CD4-positive, alpha-beta T cell treated with Interleukin-1 beta for 1 hour (primary cell): ENCODE measurements around the gene SMC6.

Source experiments
- DNase-seq, 2 donors: peaks; one replicate each; pipeline ENCODE4 v3.0.0-alpha.2; 2020 to 2022

SMC6 gene

DNA sequence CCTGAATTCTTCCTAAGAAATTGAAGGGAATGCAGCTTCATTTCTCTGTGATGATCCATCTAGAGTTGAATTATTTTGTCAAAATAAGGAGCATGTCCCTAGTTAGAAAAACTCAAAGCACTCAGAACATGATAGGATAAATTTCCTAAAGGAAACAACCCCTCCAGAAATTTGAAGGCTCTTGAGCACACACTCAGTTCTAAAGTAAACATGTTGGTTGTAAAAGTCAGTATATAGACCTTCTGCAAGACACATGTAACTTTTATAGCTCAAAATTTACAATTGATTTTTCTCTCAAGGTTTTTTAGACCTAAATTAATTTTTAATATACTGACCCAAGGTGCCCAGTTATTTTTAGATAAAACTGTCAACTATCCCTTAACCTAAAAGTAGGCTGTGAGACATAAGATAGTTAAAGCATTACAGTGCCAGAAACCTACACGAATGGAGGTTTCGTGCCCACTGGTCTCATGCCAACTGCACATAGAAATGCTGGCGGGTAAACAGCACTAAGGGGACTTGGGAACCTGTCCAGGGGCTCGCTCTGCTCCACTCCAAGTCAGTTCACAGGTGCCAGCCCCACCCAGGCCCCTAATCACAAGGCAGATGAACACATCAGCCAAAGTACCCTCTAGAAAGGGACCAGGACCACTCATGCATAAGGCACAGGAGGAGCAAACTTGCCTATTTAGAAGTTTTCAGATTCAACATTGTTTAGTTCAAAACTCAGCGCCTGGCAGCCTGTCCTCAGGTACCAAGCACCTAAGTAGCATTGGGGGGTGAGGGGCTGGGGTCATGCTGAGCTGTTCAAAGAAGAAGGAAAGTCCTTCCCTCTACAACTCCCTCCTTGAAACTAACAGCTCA lies 106.5 kb downstream of the SMC6 start:
- DNase-seq = no peak

DNA sequence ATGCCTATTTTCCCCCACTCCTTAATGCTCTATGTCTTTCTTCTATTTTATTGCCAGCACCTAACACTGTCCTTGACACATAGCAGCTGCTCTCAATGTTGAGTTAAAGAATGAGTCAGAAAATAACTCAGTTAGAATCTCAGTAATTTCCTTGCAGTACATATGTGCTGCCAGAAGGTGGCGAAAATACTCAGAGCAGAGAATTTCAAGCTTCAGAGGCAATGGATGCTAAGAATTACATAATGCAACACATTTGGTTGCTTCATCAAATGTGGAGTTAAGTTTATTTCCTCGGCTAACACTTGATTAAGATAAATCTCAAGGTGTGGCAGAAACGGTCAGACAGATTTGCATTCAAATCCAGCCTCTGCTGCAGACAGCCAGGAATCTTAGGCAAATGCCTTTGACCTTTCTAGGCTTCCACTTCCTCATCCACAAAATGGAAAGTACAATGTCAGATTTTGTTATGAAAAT lies 107.5 kb downstream of the SMC6 start:
- DNase-seq = peak; percentile 15 to 44

DNA sequence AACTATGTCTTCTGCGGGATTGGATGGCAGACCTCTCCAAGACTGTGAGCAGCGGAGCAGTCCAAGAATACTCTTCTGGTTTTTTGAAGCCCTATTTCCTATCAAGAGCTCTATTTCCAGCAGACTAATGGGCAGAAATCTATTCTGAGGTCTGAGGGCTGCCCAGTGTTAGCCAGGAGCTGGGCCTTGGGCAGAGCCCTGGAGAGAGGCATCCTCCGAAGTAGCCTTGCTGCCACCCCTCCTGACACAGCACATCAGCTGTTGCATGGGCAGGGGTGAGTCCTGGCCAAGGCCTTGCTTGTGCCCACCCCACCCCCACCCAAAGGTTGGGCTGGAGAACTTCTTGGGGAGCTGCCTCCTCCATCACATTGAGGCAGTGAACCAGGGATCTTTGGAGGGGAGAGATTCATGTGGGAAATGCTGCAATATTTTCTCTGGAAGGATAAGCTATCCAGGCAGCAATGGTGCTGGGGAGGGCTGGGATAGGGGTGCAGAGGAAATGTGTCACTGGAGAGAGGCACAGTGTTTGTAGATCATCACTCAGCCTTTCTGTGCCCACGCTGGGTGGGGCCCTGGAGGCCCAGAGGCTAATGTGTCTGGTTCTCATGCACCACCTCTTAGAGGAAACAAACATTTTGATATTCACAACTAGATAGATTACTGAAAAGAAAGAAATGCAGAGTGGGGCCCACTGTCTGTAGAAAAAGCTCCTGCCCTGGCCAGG lies 108.5 kb downstream of the SMC6 start:
- no peak for DNase-seq

DNA sequence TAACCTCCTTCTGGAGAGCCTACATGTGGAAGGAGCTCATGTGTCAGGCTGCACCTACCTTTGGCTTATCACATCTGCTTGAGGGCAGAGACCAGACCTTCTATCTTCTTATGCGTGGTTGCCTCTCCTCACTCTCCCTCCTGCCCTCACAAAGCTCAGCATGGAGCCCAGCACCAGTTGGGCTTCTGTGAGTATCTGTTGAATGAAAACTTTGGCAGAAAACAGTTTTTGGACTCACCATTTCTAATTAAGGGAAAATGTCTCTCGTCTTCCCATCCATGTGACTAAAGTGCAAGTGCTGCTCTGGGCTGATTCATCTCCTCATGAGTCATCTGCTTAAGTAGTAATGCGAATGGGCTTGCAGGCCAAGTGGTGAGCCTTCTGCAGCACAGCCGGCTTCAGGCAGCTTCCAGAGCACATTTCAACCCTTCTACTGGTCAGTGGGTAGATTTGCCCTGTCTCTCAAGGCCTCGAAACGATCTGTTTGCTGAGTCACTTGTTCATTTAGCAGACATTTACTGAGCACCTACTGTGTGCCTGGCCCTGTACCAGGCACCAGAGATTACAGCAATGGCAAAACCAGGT lies 110.5 kb downstream of the SMC6 start:
- DNase-seq = peak in 1 of 2 donors; percentile 39

DNA sequence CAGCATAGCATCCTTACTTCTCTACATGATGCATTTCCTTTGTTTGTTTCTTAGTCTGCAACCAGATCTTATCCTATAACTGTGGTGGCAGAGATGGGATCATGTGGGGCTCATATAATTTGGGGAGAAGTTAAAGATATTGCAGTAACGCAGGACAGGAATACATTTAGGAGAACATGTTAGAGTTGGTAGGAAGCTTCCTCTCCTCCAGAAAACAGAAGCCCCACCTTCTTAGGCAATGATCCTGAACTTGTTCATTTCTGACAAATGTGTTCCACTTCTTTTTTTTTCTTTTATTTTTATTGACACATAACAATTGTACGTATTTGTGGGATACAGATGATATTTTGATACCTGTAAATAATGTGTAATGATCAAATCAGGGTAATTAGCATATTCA lies 113.2 kb downstream of the SMC6 start:
- DNase-seq = no peak

DNA sequence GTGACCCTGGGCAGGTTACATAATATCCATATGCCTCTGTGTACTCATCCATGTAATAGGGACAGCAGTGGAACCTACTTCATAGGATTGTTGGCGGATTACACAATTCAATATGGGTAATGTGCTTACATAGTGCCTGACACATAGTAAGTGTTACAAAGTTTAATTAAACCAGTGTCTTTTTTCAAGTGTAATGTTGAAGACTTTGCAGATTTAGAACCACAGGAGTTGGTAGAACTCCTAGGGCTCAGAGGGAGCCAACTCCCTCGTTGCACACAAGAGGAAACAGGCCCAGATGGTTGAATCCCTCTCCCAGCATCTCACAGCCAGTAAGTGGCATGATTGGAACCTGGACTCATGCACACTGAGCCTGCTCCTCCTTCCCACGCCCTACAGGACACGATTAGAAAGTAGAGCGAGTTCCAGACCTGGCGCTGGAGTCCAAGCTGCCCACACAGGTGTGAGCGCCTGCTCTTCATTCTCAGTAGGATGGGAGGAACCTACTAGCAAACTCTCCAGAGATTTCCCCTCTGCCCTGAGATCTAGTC lies 115.3 kb downstream of the SMC6 start:
- no peak for DNase-seq

DNA sequence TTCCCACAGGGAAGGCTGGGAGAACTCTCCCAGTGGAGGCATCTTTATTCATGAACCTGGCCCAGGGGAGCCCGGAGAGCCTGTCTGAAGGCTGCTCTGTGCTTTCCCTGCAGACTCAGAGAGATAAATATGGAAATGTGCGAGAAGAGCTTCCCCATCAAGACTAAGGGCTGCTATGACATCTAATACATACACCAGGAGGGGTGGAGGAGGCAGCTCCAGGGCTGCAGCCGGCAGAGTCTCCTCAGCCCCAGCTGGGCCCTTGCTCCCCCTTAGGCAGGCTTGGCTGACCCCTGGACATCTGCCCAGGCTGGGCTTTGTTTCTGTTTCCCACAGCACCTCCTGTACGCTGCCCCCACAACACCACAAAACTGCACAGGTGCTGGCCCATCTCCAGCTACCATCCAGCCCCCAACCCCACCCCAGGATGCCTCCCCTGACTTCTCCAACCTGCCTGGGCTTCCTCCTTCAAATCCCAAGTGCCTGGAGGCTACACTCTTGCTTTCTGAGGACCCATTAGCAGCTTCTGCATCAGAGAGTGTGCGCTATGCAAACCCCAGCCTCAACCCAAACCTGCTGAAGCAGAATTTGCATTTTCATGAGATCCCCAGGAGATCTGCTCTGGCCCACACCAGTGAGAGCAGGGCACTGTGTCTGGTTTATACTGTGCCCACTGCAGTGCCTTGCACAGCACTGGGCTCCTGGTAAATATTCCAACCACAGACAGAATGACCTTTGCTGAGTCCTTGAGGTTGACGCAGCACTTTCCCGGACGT lies 116.3 kb downstream of the SMC6 start:
- no peak for DNase-seq

DNA sequence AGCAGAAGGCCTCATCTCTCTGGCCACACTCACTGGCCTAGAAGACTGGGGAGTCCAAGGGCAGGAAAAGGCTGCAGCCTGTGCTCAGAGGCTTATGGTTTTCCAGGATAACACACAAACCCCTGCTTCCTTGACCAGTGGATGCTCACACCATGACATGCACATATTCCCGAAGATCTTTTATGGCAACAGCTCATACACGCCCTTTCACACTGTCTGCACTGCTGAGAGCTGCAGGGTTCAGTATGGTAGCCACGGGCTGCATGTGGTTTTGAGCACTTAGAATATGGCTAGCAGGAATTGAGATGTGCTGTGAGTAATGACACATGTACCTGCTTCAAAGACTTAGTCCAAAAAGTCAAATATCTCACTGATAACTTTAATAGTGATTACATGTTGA lies 117.4 kb downstream of the SMC6 start:
- DNase-seq = no peak

DNA sequence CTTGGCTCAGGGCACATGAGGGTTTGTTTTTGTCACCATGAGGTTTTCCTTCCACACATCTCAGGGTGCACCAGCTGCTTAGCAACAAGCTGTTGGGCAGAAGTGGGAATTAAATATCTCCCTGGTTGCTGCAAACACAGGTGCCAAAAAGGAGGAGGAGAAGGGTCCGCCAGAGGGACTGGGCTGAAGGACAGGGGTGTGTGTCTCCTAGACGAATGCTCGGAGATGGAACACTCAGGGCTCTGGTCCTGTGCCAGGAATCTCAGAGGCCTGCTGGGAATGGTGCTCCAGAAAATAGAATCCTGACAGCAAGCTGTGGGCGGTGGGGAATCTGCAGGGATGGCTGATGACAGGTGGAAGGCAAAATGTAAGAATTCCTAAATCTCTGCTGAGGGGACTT lies 118.6 kb downstream of the SMC6 start:
- no peak for DNase-seq

DNA sequence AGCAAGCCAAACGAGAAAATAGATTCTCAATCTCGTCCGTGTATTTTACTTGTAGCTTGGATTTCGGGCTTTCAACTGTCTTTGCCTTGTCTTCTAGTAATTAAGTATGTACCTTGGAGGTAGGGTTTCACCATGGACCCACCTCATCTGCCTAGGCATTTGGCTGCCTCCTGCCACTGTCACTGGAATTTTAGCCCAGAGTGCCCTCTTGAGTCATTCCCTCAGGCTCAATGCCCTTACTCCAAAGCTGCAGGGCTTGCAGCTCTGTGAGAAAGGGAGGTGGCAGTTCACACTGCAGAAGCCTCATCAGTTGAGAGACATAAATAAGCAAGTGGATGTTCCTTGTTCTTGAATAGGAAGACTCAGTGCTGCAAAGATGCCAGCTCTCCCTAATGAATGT lies 123.5 kb downstream of the SMC6 start:
- DNase-seq = no peak

DNA sequence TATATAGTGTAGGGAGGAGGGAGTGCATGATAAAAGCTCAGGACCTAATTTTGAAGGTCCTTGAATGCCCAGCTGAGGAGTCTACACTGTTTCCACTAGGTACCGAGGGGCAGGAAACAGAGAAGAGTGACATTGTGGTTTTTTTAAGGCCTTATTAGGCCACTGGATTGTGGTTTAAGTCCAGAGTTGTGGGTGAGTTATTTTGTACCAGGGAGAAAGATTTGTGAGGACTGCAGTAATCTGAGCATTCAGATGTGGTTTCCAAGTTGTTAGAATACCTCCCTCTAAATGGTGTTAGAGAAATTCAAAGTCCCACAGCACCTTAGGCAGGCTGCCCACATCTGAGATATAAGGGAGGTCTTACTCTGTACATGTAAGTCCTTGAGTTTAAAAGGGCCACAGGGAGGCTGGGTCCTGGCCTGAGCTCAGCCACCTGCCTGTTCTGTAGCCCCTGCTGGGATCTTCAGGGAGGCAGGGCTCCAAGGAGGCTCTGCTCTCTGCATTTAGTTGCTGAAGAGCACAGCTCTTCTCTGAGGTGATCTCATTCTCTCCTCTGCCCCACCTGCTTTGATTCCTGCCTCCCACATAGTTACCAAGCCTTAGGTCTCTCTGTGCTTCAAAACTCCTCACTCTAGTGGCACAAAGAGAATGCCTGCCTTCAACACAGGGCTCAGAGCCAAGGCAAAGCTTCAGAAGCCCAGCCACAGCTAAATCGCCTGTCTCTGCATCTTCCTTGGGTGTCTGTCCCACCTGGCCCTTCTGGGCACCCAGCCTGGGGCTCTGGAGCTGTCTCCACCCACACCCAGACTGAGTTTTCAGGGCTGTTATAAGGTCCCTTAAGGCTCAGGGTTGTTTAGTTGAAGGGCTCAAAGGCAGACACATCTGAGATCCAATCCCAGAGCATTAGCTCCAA lies 125.0 kb downstream of the SMC6 start:
- DNase-seq = no peak

DNA sequence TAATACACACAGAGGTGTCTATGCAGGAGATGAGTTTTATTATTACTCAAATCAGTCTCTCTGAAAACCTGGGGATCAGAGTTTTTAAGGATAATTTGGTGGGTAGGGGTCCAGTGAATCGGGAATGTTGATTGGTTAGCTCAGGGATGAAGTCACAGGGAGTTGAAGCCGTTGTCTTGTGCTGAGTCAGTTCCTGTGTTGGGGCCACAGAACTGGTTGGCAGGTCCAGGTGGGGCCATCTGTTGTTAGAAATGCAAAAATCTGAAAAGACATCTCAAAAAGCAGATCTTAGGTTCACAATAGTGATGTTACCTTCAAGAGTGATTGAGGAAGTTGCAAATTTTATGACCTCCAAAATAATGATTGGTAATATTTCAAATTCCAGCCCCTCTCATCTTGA lies 126.2 kb downstream of the SMC6 start:
- DNase-seq = no peak

DNA sequence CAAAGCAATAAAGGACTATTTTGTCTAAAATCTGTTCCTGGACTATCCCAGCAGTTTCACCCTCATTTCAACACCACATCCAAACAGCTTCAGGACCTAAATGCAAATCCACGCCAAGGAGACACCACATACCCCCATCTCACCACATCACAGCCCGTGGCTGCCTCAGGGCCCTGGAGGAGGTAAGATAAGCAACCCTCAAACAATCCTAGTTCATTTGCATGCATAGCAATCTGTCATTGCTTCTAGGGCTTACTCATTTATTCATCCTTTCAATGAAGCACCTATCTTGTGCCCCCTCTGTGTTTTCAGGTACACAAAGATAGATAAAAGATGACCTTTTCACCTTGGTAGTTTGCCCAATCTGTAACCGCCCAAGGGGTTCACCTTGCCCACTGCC lies 126.6 kb downstream of the SMC6 start:
- DNase-seq = no peak

DNA sequence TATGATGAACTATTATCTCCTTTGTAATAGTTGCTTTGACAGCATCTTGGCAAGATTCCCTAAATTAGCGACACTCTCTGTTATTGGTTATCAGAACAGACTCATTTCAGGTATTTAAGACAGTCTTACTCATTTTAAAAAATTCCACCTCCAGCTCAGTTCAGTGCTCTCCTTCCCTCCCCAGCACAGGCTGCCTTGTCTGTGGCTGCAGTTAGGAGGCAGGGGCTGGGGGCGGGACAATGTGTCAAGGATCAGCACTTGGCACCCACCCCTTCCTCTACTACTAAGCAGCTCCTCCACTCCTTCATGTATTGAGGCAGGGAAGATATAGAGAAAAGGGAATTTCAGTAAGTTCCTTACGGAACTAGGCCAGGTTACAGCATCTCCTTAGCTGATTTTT lies 128.2 kb downstream of the SMC6 start:
- no peak for DNase-seq

DNA sequence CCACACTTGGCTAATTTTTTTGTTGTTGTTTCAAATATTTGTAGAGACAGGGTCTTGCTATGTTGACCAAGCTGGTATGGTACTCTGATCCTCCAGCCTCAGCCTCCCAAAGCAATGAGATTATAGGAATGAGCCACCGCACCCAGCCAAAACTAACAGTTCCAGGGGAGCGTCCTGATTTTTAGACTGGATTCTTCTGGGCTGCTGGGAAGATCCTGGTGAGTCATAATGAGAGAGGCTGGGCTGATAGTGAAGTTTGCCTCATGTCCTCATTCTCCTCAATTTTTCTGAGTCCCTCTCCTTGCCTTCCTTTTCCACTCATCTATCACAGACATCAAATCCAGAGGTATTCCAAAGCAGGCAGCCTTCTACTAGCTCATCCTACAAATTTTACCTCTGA lies 131.8 kb downstream of the SMC6 start:
- no peak for DNase-seq

DNA sequence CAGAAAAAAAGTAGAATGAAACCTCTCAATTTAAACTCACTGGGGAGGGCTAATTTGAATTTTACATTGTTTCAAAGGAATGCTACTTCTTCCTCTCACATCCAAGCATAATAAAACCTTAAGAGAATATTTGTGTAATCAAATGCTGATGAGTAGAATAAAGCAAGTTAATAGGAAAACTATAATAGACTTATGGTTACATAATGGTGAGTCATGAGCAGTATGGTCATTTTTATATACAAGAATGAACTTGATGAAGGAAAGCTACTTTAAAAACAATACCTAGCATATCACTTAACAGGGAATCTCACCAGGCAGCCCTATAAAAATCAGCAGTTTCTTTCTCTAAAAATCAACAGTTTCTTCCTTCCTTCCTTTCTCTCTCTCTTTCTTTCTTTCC lies 132.8 kb downstream of the SMC6 start:
- DNase-seq = no peak

DNA sequence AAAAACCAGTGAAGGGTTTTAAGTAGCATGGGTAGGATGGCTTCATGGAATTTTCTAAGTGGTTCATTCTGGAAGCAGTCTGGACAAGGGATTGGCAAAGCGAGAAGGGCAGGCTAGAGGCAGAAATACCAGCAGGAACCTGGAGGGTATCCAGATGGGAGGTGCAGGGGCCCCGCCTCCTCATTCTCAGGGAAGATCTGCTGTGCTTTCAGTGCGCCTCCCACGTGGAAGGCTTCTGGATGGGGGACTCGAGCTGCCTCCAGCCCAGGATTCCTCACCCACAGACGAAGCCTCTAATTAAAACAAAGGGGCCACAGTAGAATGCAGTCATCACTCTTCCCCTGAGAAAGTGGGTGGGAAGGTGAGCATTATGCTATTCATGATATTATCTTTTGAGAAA lies 133.3 kb downstream of the SMC6 start:
- no peak for DNase-seq

DNA sequence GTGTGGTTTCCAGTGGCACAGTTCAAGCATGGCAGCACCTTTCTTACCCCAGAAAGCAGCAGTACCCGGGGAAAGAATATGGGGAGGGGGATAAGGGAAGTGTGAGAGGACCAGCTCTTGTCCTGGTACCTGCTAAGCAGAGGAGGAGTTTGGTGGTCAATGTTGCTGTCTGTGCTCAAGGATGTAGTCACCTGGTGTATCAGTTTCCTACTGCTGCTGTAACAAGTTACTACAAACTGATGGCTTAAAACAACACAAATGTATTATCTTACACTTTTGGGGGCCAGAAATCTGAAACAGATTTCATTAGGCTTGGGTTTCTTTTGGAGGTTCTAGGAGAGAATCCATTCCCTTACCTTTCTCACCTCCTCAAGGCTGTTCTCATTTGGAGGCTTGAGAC lies 135.7 kb downstream of the SMC6 start:
- DNase-seq = no peak

DNA sequence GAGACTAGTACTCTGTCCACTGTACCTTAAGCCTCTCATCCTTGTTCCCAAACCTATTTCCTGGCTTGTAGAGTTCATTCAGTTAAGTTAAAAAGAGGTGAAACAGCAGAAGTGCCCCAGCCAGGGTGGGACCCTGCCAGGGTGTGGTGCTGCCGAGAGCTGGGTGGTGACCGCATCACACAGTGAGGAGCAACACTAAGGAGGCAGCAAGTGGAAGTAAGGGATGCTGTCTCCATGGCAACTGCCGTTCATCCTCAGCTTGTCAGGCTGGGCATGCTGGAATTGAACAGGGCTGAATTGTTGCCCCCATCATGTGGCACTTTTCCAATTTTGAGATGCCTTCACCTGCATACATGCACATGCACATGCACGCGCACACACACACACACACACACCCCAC lies 136.1 kb downstream of the SMC6 start:
- no peak for DNase-seq

DNA sequence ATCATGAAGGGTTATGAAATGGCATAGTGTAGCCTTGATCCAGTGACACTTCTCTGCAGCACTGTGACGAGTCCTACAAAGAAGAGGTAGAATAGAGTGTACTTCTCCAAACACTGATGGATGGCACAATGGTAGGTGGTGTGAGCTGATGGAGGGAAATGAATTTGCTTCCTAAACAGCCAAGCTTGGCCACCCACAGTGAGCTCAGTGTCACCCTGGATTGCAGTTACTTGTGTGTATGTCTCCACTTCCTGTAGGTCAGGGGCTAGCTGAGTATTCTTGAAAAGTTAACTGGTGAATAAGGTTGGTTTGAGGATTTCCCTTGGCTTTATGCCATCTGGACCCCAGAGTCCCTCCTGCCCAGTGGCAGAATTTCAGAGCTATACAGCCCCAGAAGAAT lies 137.2 kb downstream of the SMC6 start:
- DNase-seq = no peak

DNA sequence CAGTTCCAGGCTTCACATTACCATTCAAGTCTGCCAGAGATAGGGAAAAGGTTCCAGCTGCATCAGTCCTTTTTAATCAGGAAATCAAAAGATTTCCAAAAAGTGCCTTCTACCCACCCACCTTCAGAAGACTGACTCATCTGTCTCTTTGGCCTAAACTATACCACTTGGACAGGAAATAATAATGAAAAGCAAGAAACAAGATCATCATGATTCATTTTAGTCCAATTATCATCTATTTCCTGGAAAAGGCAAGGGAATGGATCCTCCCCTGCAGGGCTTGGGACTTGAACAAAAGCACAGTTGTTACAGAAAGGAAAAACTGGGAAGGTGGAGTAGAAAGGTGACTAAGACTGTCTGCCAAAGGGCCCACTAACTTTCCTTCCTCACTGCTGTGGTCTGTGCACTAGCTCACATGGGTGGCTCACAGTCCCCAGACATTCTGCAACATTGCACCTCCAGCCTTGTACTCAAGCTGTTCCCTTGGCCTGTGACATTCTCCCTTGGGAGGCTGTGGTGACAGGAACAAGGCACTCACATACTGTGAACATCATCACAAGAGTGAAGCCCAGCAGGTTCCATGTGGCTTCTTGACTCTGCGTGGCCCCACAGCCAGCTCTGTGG lies 137.8 kb downstream of the SMC6 start:
- DNase-seq = no peak
